Islet precursor cell (in vitro differentiated cells): Measurements from ENCODE around the gene TRIM6.
"Not testable (repeated sequence)": the region's sequence is repeated elsewhere in the genome, so short reads cannot be mapped to it uniquely, and the experiment has no call there.

Experiments used
- DNase-seq: peaks from one replicate; pipeline ENCODE4 v3.0.0-alpha.2; 2018

Gene TRIM6

GRCh38 chr11:5605849-5606248 lies 9.4 kb downstream of the TRIM6 start:
- no peak for DNase-seq

GRCh38 chr11:5608808-5609207 lies 12.4 kb downstream of the TRIM6 start:
- DNase-seq, result no peak

- no peak for DNase-seq
Observed at GRCh38 chr11:5610446-5610845, 14.0 kb downstream of the TRIM6 start.

- DNase-seq, result no peak
Observed at GRCh38 chr11:5611627-5612026, 15.2 kb downstream of the TRIM6 start.

- no peak for DNase-seq
Observed at GRCh38 chr11:5618807-5619206, 22.4 kb downstream of the TRIM6 start.

- peak; percentile 90 for DNase-seq
Observed at GRCh38 chr11:5620651-5621521, 24.4 kb downstream of the TRIM6 start.

- DNase-seq, result no peak
Observed at GRCh38 chr11:5621580-5621979, 25.1 kb downstream of the TRIM6 start.

- no peak for DNase-seq
Observed at GRCh38 chr11:5622802-5623201, 26.4 kb downstream of the TRIM6 start.

GRCh38 chr11:5624489-5625279 lies 28.2 kb downstream of the TRIM6 start, which contains the start of gene TRIM34:
Gene TRIM34 (plus strand): TSS chr11:5625001. CDS start chr11:5632332, 7,331 bp downstream.
- DNase-seq, result peak; percentile 64

GRCh38 chr11:5625281-5625680 lies 28.8 kb downstream of the TRIM6 start:
- no peak for DNase-seq

- no peak for DNase-seq
Observed at GRCh38 chr11:5626196-5626595, 29.8 kb downstream of the TRIM6 start.

GRCh38 chr11:5631417-5631816 lies 35.0 kb downstream of the TRIM6 start:
- no peak for DNase-seq

GRCh38 chr11:5631969-5632635 lies 35.7 kb downstream of the TRIM6 start:
- DNase-seq, result no peak

GRCh38 chr11:5639953-5640352 lies 43.5 kb downstream of the TRIM6 start:
- DNase-seq, result no peak

GRCh38 chr11:5643585-5643984 lies 47.1 kb downstream of the TRIM6 start:
- no peak for DNase-seq

GRCh38 chr11:5646139-5646538 lies 49.7 kb downstream of the TRIM6 start:
- no peak for DNase-seq

- DNase-seq, result no peak
Observed at GRCh38 chr11:5655474-5655873, 59.0 kb downstream of the TRIM6 start.

GRCh38 chr11:5656956-5657355 lies 60.5 kb downstream of the TRIM6 start:
- not testable (repeated sequence) for DNase-seq

GRCh38 chr11:5658318-5658717 lies 61.9 kb downstream of the TRIM6 start:
- no peak for DNase-seq
